GM12874 (cell line): ENCODE results near the gene CLTRN.
A peak's percentile ranks its signal among the peaks of the same experiment; 100 is the strongest.

Experiments used
- TF ChIP-seq, protein P1 (sequence below): IDR thresholded peaks from 2 replicates; pipeline ENCODE4 v1.5.1; 2011; ENCODE audit warnings: low read depth, mild to moderate bottlenecking, control low read depth, low read length, moderate library complexity; ENCODE audit not compliant: insufficient read depth

The CLTRN gene

GRCh38 chrX:15664487-15665444, at the start of gene CLTRN:
CLTRN (minus strand) TSS chrX:15664805; CDS start chrX:15664775, 30 bp downstream.
- TF ChIP-seq, protein P1, sequence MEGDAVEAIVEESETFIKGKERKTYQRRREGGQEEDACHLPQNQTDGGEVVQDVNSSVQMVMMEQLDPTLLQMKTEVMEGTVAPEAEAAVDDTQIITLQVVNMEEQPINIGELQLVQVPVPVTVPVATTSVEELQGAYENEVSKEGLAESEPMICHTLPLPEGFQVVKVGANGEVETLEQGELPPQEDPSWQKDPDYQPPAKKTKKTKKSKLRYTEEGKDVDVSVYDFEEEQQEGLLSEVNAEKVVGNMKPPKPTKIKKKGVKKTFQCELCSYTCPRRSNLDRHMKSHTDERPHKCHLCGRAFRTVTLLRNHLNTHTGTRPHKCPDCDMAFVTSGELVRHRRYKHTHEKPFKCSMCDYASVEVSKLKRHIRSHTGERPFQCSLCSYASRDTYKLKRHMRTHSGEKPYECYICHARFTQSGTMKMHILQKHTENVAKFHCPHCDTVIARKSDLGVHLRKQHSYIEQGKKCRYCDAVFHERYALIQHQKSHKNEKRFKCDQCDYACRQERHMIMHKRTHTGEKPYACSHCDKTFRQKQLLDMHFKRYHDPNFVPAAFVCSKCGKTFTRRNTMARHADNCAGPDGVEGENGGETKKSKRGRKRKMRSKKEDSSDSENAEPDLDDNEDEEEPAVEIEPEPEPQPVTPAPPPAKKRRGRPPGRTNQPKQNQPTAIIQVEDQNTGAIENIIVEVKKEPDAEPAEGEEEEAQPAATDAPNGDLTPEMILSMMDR = no peak

DNA sequence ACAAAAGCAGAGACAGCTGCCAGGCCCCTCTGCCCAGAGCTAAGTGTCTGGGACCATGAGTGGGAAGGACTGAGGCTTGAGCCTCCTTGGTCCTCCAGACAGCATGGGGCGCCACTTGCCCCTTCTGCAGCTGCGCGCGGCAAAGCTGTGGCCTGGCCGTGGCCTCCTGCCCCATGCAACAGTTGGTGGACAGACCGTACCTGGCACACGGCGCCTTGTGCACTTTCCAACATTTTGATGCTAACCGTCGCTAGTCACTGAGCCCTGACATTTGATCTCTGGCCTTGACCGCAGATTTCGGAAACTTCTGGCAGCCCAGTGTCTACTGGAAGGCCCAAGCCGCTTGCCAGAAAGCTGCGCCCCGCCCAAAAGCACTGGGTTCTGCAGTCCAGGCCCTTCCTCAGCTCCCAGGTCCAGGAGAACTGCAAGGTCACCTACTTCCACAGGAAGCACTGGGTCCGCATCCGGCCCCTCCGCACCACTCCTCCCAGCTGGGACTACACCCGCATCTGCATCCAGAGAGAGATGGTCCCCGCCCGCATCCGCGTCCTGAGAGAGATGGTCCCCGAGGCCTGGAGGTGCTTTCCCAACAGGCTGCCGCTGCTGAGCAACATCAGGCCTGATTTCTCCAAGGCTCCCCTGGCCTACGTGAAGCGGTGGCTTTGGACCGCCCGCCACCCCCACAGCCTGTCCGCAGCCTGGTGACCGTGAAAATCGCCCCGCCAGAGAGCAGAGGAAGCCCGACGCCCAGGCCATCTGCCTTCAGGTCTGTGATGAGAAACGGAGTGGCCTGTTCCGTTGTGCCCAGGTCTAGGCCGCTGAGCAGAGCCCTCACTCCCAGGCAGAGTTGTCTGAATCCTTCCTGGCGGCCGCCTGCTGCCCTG, 38.1 kb upstream of the CLTRN start:
- TF ChIP-seq, protein P1 = no peak

GRCh38 chrX:15696516-15696915, 31.9 kb upstream of the CLTRN start:
- TF ChIP-seq, protein P1 = no peak

DNA sequence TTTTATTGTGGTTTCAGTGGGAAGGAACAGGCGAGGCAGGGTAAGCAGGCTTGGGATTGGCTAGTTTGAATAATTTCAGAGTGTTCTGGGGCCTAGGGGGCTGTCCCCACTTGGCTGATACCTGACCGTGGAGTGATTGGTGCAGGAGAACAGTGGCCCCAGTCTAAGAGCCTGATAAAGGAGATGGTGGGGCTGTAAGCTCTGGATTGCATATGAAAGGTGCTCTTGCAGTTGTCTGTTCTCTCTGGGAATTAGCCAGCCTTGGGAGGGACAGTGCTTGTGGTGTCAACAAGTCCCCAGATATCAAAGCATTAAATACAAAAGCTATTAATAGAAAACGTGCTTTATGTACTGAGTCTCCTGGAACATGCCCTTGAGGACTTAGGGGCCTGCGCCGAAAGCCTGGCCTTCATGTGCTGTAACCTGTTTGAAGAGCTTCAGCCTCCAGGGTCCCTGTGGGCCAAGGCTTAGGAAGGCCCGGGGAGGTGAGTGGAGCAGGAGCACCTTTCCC, 30.4 kb upstream of the CLTRN start:
- TF ChIP-seq, protein P1 = no peak

DNA sequence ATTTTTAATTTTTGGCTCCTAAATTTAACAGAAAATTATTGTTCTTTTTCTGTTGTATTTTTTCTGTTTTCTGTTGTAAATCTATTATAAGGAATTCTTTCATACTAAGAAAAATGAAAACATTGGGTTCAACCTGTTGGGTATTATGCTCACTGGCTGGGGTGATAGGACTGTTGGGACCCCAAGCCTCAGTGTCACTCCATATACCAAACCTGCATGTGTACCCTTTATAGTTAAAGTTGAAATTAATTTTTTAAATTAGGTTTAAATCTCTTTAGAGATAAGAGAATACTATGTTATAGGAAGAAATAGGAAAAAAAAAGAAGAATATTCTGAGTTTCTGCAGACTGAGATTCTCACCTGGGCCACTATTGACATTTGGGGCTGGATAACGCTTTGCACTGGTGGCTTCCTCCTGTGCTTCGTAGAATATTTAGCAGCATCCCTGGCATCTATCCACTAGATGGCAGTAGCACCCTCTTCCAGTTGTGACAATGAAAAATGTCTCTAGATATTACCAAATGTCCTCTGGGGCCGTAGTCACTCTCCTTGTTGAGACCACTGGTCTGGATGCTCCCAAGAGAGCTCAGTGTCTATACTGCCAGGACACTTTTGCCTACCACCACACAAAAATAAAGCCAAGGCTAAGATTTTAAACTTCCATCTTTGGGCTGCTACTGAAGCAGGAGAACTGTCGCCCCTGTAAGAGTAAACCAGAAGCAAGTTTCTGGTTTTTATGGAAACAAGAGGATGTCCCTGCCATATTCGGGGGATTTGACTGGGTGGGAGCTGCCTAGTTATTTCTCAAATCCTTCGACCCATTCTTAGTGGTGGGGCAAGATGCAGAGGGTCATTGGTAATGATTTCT, 22.4 kb upstream of the CLTRN start:
- TF ChIP-seq, protein P1 = peak; percentile 59

- TF ChIP-seq, protein P1 = no peak
These were observed 18.6 kb upstream of the CLTRN start for GRCh38 chrX:15683193-15683592.
